COLO668 (cell line): ENCODE measurements around the gene KLRC4.
"Not testable (repeated sequence)": the region's sequence is repeated elsewhere in the genome, so short reads cannot be mapped to it uniquely, and the experiment has no call there.

Experiments
- DNase-seq: peaks from one replicate; lab custom pipeline; 2025; ENCODE audit not compliant: unreplicated experiment; lab: John Stamatoyannopoulos, UW

The KLRC4 gene

DNA sequence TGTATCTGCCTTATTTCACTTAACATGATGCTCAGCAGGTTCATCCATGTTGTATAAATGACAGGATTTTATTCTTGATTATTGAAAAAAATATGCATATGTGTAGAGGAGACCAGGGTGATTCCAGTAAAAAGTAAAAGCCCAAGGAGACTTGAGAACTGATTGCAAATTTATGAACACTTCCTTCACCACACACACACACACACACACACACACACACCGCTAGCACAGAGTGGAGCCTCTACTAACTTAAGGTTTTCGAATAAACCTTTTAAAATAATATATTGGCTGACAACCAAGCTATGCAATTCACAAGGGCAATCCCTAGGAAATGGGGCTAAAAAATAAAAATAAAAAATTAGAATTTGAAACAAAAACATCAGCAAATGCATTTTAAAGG is 11.4 kb downstream of the KLRC4 start:
- no peak for DNase-seq

DNA sequence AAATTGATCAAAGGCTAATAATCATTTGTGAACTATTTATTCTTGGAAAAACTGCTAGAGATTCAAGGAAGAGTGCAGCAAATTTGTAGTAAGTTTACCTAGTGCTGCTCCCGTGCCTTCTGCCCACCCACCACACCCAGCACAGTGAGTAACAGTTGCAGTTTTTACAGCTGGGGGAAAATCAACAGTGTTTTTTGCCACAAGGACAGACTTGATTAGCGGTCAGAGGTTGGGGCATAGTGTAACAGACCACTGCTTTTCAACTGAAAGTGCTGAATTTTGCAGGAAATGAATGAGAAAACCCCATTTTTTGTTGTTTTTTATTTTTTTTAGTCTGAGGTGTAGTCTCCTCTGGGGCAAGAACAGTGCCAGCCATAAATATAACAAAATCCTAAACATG is 12.3 kb downstream of the KLRC4 start:
- peak; percentile 2 for DNase-seq

DNA sequence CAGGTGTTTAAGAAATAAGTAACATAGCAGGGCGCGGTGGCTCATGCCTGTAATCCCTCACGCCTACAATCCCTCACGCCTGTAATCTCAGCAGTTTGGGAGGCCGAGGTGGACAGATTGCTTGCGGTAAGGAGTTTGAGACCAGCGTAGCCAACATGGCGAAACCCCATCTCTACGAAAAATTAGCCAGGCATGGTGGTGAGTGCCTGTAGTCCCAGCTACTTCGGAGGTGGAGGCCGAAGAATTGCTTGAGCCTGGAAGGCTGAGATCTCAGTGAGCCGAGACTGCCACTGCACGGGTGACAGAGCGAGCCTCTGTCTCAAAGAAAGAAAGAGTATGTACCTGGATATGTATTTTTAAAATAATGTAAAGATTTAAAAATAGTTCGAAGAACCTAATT is 13.4 kb downstream of the KLRC4 start:
- DNase-seq = peak; percentile 29

DNA sequence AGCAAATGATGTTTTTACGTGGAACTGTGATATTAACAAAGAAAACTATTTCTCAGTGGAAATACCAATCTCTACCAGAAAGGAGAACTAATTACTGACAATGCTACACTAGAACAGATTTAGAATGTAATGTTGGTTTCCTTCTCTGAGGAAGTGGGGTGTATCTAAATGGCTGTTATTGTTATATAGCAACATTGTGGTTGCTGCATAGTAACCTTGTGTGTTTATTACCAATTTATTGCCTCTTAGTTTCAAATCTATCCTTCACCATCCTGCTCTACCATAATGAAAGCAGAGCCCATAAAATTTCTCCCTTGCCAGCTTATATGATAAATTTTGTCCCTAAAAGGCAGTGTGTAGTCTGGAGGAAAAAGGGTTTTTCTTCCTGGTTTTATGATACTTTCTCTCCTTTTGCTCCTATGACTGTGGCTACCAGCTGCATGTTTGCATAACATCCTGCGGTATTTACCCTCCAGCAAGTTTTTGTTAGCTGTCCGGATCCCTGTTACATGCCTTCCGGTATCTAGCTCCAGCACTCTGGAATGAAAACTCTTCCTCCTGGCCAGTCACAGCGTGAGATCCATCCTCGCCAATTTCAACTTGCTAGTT is 14.1 kb downstream of the KLRC4 start:
- DNase-seq = peak; percentile 67

DNA sequence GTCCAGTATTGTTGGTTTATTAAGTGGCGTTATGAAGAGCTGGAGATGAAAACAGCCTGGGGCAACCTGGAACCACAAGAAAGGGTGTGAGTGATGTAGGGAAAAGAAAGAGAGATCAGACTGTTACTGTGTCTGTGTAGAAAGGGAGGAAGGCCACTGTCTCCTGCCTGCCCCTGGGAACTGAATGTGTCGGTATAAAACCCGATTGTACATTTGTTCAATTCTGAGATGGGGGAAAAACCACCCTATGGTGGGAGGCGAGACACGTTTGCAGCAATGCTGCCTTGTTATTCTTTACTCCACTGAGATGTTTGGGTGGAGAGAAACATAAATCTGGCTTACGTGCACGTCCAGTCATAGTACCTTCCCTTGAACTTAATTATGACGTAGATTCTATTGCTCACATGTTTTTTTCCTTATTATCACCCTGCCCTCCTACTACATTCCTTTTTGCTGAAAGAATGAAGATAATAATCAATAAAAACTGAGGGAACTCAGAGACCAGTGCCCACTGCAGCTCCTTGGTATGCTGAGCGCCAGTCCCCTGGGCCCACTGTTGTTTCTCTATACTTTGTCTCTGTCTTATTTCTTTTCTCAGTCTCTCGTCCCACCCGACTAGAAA is 14.9 kb downstream of the KLRC4 start:
- DNase-seq = not testable (repeated sequence)

DNA sequence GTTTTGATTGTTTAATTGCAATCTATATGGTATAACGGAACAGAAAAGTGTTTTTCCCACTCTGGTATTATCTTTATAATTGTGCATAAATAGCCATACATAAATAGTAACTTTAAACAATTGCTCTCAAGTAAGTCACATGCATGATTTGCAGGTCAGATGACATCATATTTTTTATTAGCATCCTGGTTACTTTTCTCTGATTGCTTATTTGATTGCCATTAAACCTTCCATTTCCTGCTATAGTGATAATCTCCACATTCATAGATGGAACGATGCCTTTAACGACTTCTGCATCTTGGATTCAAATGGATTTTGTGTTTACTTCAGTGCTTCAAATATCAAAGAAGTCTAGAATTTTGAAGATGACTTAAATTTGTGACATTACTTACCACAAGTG is 16.3 kb downstream of the KLRC4 start:
- DNase-seq = no peak

DNA sequence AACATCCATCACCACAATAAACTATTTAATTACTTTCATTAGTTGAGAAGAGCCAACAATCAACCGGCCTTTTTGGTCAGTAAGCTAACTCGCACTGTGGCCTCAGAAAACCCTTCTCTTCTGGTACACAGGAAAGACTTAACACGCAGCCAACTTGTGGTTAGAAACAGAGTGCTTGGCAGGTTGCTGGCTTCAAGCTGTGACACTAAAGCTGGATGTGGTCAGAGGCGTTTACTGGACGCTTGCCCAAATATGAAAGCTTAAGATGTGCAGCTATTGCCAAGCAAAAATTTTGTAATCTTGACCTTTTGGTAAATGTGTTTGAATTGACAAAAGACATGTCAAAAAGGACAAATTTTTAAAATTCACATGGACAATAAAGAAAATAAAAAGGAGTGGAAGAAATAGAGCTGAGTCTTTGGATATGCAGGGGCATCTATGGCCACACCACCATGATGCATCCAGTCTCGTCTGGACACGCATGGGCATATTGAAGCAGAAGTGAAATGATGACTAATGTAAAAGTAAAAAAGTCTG is 17.1 kb downstream of the KLRC4 start:
- no peak for DNase-seq

DNA sequence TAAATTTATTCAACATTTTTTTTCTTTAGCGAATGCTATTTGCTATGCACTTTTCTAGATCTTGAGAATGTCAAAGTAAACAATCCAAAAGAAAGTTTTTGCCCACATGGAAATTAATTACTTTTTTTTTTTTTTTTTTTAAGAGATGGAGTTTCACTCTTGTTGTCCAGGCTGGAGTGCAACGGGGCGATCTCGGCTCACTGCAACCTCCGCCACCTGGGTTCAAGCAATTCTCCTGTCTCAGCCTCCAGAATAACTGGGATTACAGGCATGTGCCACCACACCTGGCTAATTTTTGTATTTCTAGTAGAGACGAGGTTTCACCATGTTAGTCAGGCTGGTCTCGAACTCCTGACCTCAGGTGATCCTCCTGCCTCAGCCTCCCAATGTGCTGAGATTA is 18.6 kb downstream of the KLRC4 start:
- DNase-seq = not testable (repeated sequence)

DNA sequence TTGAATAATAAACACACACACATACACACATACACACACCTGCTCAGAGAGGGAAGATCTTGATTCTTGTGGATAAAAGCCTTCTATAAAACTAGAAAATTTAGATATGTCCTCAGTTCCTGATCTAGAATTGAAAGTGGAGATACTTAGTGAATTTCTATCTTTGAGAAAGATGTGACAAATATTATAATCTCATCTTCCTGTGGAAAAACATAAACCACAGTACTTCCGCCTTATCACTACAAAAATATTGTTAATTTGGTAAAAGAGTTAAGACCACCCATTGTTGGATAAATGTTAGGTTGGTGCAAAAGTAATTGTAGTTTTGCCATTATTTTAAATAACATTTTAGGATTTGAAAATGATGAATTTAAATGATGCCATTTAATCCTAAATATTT is 19.7 kb downstream of the KLRC4 start, which contains the start of gene KLRK1:
KLRK1 (minus strand) TSS at position 138 of the 400 bp plus-strand sequence. CDS start 1,231 bp downstream, outside the sequence.
- DNase-seq = no peak

DNA sequence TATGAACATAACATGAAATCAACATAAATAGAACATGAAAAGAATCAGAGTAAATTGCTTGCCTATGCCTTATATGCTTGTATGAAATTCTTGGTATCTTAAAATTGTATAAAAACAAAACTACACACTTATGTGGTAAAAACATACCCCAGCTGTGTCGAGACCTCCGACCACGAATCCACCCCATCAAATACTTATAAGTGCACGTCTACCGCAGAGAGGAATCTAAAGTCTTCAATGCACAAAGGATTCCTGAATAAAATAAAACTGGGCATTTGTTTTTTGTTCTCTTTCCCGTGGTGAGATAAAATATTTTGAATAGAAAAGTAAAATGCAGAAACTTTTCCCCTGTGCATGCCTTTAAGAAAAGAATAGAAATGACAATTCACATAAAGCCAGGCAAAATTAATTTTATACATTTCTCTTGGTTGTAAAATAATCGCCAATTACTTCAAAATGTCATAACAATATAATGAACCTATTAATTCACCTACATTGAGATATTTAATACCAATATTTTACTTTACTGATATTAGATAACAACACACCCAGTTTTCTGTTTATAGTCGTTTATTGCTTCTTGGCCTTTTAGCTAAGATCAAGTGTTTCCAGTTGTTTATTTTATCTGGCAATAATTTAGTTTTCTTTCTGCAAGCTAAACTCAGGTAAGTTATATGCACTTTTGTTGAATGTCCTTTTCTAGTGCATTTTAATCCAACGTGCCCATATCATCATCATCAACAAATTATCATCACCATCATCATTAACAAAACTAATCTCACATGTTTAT is 20.7 kb downstream of the KLRC4 start:
- DNase-seq = no peak

DNA sequence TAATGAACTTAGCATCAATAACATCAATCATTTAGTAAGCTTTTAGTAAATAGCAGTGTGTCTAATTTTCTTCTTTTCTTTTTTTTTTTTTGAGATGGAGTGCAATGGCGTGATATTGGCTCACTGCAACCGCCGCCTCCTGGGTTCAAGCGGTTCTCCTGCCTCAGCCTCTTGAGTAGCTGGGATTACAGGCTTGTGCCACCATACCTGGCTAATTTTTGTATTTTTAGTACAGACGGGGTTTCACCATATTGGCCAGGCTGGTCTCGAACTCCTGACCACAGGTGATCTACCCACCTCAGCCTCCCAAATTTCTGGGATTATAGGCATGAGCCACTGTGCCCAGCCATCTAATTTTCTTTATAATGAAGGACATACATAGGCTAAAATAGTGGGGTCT is 22.1 kb downstream of the KLRC4 start:
- not testable (repeated sequence) for DNase-seq

DNA sequence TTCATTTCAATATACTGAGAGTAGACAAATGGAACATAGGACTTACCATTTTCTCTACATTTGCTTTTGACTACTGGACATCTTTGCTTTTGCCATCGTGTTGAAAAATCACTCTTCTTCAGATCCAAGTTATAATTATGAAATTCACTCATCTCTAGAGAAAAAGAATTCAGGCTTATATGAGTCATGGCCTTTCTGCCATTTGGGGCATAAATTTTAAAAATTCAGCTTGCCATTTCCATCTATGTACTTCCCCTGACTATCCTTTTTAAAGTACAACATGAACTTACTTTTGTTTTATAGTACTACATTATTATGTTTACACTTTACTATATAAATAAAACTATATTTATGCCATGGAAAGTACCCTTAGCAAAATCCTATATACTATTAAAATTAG is 22.7 kb downstream of the KLRC4 start:
- DNase-seq = no peak

DNA sequence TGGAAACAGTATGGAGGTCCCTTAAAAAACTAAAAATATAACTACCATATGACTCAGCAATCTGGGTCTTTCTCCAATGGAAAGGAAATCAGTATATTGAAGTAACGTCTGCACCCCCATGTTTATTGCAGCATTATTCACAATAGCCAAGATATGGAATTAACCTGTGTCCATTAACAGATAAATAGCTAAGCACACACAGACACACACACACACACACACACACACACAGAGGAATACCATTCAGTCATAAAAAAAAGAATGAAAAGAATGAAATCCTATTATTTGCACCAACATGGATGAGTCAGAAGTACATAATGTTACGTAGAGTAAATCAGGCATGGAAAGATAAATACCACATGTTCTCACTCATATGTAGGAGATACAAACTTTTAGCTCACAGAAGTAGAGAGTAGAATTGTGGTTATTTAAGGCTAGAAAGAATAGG is 24.4 kb downstream of the KLRC4 start:
- DNase-seq = no peak

DNA sequence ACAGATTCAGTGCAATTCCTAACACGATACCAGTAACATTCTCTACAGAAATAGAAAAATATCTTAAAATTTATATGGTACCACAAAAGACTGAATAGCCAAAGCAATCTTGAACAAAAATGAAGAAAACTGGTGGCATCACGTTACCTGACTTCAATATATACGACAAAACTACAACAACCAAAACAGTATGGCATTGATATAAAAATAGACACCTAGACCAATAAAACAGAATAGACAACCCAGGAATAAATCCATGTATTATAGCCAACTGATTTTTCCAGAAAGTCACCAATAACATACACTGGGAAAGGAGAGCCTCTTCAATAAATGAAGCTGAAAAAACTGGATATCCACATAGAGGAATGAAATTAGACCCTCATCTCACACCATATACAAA is 25.4 kb downstream of the KLRC4 start:
- DNase-seq = no peak

DNA sequence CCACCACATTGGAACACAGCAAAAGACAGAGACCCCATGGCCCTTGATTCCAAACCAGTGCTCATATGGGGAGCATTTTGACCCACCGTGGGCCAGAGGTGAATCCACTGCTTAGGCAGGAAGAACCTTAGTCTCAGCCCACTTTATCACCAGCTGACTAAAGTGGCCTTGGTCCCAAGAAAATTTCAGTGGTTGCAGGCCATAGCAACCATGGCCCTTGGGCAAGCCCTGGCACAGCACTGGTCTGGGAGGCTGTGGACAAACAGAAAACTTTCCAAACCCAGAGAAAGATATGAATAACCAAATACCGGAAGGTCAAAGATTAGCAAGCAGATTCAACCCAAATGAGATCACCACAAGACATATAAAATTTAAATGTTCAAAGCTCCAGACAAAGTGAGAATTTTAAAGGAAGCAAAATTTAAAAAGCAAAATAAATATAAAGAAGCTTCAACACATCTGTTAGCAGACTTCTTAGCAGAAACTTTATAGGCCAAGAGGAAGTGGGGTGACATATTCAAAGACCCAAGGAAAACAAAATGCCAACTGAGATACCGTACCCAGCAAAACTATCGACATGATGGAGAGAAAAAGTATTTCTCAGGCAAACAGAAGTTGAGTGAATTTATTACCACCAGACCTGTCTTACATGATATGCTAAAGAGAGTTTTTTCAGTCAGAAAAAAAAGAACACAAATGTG is 27.5 kb downstream of the KLRC4 start:
- DNase-seq = no peak

DNA sequence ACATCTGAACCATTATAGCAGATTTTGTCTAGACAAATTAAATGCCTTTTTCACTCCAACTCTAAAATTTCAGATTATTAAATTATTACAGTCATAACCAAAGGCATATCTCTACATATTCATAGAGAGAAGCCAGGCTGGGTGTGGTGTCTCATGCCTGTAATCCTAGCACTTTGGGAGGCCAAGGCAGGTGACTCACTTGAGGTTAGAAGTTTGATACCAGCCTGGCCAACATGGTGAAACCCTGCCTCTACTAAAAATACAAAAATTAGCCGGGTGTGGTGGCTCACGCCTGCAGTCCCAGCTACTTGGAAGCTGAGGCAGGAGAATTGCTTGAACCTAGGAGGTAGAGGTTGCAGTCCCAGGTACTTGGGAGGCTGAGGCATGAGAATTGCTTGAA is 30.8 kb downstream of the KLRC4 start:
- not testable (repeated sequence) for DNase-seq

DNA sequence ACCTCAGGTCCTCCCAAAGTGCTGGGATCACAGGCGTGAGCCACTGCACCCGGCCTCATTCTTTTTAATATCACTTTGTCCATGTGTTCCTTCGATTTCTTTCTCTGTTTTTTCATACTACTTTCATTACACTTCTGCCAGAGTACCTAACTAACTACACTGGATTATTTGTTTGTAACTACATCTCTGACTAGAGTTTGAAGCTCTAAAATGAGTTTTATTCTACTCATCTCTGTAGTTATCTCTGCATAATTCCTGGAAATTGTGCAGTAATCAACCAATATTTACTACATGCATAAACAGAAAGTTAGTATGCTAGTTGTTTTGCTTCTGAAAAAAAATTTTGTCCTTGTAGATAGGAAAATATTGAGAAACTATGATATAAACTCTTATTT is 34.9 kb downstream of the KLRC4 start:
- DNase-seq = no peak

DNA sequence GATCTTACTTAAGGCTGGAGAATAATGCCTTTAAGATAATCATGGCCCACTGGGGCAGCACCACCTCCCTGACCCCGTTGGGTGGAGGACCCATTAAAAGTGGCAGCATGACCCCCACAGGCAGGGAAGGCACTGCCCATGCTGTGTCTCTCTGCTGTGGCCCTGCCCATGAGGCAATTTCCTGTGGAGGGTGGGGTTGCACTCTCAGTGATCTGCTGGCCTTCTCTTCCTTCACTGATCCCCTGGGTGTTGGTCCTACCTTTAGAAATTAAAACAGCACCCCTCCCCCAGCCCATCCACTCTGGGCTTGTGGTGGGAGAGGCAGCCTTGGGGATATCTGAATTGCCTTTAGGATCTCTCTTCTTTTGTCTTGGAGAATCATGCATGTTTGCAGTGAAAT is 37.0 kb downstream of the KLRC4 start:
- DNase-seq = no peak

DNA sequence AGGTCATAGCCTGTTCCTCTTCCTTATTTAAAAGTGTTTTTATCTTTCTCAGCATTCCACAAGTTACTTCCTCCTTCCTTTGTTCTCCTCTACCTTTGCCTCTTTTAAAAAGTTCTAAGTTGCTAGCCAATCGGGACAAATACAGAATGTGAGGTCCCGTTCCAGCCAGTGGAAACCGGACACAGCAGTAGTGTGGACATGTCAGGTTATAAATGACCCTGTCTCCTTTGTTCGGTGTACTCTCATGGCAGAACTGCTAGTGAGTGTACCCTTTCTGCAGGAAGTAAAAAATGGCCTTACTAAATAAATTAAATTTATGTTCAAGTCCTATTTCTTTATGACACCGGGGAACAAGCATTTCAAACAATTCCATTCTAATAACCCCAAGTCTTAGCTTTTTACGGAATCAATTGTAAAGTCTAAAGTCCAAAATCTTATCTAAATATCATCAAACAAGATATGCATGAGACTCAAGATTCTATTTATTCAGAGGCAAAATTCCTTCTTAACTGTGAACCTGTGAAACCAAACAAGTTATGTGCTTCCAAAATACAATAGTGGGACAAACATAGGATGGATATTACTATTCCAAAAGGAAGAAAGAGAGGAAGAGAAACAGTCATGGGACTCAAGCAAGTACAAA is 37.5 kb downstream of the KLRC4 start:
- DNase-seq = not testable (repeated sequence)

DNA sequence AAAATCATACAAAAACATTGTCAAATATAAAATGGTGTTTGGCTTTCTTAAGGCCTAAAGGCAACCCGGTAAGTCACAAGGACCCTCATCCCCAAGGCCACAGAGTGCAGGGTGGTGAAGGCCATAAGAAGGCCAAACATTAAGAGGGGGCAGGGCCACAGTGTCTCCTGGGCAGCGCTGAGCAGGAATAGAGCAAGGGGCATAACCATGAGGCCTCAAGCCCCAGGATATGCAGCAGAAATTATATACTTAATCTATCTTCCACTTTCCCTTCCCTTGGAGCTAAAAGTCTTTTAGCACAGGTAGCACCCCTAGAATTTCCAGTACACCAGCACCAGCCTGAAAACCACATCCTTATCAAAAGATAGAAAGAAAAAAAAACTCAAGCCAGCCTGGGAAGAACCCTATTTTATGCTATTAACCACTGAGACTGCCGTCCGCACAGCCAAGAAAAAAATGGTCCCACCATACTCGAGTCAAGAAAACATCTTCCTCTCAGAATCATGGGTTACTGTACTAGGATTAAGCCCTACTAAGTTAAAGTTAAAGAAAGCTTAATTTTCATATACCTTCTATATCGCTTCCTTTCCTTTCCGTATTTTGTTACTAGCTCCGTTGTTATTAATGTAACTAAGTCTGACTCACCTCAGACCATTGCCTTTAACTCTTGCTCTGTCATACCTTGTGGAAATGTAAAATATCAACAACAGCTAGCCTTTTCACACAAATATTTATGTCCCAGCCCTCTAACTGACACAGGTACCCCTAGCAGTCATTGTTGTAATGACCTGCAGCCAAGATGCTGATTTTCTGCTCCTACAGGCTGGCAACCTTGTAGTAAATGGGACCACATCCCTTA is 39.8 kb downstream of the KLRC4 start:
- DNase-seq = no peak
